Subcutaneous abdominal adipose tissue (tissue), 5 donors: ENCODE data around the gene MTA1.
A peak's percentile ranks its signal among the peaks of the same experiment; 100 is the strongest.

Experiments
- H3K27ac ChIP-seq: one replicate; pipeline ENCODE4 v1.7.0; 2013; ENCODE audit warnings: low read depth, mild to moderate bottlenecking, inconsistent platforms, low read length, moderate library complexity
- H3K27me3 ChIP-seq, 5 donors: one replicate each; pipeline ENCODE4 v1.7.0; 2013; ENCODE audit warnings: low read length in 5 of 5, inconsistent platforms in 1 of 5; ENCODE audit not compliant: control insufficient read depth in 5 of 5, insufficient read depth in 4 of 5
- H3K36me3 ChIP-seq, 5 donors: one replicate each; pipeline ENCODE4 v1.7.0; 2013; ENCODE audit warnings: low read length in 5 of 5; ENCODE audit not compliant: control insufficient read depth in 5 of 5, insufficient read depth in 5 of 5
- H3K4me1 ChIP-seq, 5 donors: one replicate each; pipeline ENCODE4 v1.7.0; 2013; ENCODE audit warnings: low read length in 5 of 5, mild to moderate bottlenecking in 3 of 5, moderate library complexity in 1 of 5; ENCODE audit not compliant: control insufficient read depth in 5 of 5, insufficient read depth in 5 of 5
- H3K4me3 ChIP-seq, 5 donors: one replicate each; pipeline ENCODE4 v1.7.0; 2013; ENCODE audit warnings: low read length in 5 of 5, low read depth in 1 of 5
- H3K9ac ChIP-seq, 5 donors: one replicate each; pipeline ENCODE4 v1.7.0; 2013; ENCODE audit warnings: low read length in 5 of 5, mild to moderate bottlenecking in 4 of 5, moderate library complexity in 3 of 5
- H3K9me3 ChIP-seq, 5 donors: one replicate each; pipeline ENCODE4 v1.7.0; 2013; ENCODE audit warnings: low read length in 5 of 5; ENCODE audit not compliant: control insufficient read depth in 5 of 5
- donor health status: healthy.
- donor health status: healthy.
- donor health status: healthy.
- donor health status: healthy.
- donor health status: healthy.

Gene MTA1

GRCh38 chr14:105444859-105445258 lies 25.2 kb downstream of the MTA1 start:
- no peak overlapping the region for H3K4me3 ChIP-seq

DNA sequence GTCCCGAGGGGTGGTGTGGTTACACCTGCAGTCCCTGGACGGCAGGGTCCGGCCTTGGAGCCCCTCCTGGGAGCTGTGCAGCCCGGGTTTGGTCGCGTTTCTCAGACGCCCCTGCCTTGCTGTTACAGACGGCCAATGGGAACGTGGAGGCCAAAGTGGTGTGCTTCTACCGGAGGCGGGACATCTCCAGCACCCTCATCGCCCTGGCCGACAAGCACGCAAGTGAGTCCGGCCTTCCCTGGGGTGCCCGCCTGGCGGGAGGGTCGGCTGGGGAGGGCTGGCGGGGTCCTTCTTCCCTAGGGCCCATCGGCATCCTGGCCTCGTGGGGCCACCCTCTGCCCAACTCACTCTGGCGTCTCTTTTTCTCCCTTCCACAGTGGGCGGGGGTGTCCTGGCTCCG lies 25.7 kb downstream of the MTA1 start:
- Histone ChIP-seq H3K9me3 (no peaks in the 10 kb centered on the region), H3K27me3 (no peaks in the 10 kb centered on the region), H3K4me1 (peaks cover 0 to 19% (median 11%) of the 10 kb centered on the region in 5 donors), H3K36me3 (peaks cover 0 to 45% (median 18%) of the 10 kb centered on the region in 5 donors), H3K27ac (no peak overlapping the region), H3K4me3 (no peak overlapping the region), H3K9ac (no peak overlapping the region)

More at GRCh38 chr14:105444859-105445258, 25.2 kb downstream of the MTA1 start:
- peaks cover 0 to 21% (median 11%) of the 10 kb centered on the region in 5 donors for H3K4me1 ChIP-seq
- H3K36me3 ChIP-seq = peaks cover 0 to 45% (median 14%) of the 10 kb centered on the region in 5 donors
- no peak overlapping the region for H3K9ac ChIP-seq
- no peaks in the 10 kb centered on the region for H3K9me3 ChIP-seq
- H3K27me3 ChIP-seq = no peaks in the 10 kb centered on the region
- H3K27ac ChIP-seq = no peak overlapping the region

- Histone ChIP-seq H3K9ac (no peak overlapping the region), H3K4me3 (no peak overlapping the region), H3K4me1 (peaks cover 0 to 17% (median 11%) of the 10 kb centered on the region in 5 donors), H3K36me3 (peaks cover 0 to 46% (median 27%) of the 10 kb centered on the region in 5 donors), H3K9me3 (no peaks in the 10 kb centered on the region), H3K27me3 (no peaks in the 10 kb centered on the region), H3K27ac (no peak overlapping the region)
Measured at GRCh38 chr14:105445901-105446845, 26.5 kb downstream of the MTA1 start.

GRCh38 chr14:105446971-105447370 lies 27.3 kb downstream of the MTA1 start:
- Histone ChIP-seq H3K9ac (no peak overlapping the region), H3K9me3 (no peaks in the 10 kb centered on the region), H3K4me3 (no peak overlapping the region), H3K36me3 (peaks cover 0 to 51% (median 31%) of the 10 kb centered on the region in 5 donors), H3K27ac (no peak overlapping the region), H3K4me1 (peaks cover 0 to 17% (median 11%) of the 10 kb centered on the region in 5 donors), H3K27me3 (no peaks in the 10 kb centered on the region)

- no peaks in the 10 kb centered on the region for H3K27me3 ChIP-seq
- peaks cover 0 to 52% (median 30%) of the 10 kb centered on the region in 5 donors for H3K36me3 ChIP-seq
- peak overlapping the region in 3 of 5 donors; percentile 23 to 74 (median 30) for H3K9ac ChIP-seq
Measured at GRCh38 chr14:105447651-105448640, 28.3 kb downstream of the MTA1 start.

GRCh38 chr14:105448706-105449111 lies 29.1 kb downstream of the MTA1 start:
- H3K4me3 ChIP-seq = peak overlapping the region in 1 of 5 donors; percentile 30
- peaks cover 0 to 17% (median 11%) of the 10 kb centered on the region in 5 donors for H3K4me1 ChIP-seq
- H3K27me3 ChIP-seq = no peaks in the 10 kb centered on the region
- no peak overlapping the region for H3K27ac ChIP-seq
- no peaks in the 10 kb centered on the region for H3K9me3 ChIP-seq
- peak overlapping the region in 2 of 5 donors; percentile 30 to 74 for H3K9ac ChIP-seq
- peaks cover 0 to 57% (median 32%) of the 10 kb centered on the region in 5 donors for H3K36me3 ChIP-seq

More at GRCh38 chr14:105447651-105448640, 28.3 kb downstream of the MTA1 start:
- Histone ChIP-seq H3K4me1 (peaks cover 0 to 17% (median 11%) of the 10 kb centered on the region in 5 donors), H3K27ac (no peak overlapping the region), H3K4me3 (no peak overlapping the region), H3K9me3 (no peaks in the 10 kb centered on the region)

DNA sequence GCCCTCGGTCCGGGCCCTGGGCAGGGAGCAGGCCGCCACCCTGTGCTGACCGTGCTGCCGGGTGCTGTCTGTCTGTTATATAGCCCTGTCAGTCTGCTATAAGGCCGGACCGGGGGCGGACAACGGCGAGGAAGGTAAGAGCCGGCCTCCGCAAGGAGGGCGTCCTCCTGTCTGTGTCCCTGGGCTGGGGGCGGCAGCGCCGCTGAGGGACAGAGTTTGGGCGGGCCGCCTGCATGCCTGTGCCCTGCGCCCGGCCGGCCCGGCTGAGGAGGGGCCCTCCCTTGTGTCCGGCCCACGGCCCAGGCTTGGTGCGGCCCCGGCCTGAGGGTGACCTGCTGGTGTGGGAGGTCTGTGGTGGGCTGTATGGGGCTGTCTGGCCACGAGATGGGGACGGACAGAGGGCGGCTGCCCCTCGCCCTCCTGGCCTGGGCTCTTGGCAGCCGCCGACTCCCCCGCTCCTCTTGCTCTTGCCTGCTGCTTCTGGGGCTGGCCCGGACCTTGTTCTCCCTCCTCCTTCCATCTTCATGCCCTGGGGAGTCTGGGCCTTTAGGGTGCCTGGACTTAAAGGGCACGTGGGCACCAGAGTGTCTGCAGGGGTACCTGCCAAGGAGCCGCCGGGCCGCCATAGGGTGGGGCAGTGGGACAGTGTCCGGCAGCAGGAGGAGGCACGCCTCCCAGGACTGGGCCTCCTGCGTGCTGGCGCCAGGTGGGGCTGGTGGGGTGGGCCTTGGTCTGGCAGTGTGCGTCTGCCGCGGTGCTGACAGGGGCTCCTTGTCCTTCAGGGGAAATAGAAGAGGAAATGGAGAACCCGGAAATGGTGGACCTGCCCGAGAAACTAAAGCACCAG lies 29.9 kb downstream of the MTA1 start:
- H3K27me3 ChIP-seq = no peaks in the 10 kb centered on the region
- no peak overlapping the region for H3K27ac ChIP-seq
- no peaks in the 10 kb centered on the region for H3K9me3 ChIP-seq
- H3K4me1 ChIP-seq = peaks cover 0 to 17% (median 11%) of the 10 kb centered on the region in 5 donors
- H3K4me3 ChIP-seq = no peak overlapping the region
- H3K9ac ChIP-seq = no peak overlapping the region
- H3K36me3 ChIP-seq = peaks cover 0 to 65% (median 39%) of the 10 kb centered on the region in 5 donors

DNA sequence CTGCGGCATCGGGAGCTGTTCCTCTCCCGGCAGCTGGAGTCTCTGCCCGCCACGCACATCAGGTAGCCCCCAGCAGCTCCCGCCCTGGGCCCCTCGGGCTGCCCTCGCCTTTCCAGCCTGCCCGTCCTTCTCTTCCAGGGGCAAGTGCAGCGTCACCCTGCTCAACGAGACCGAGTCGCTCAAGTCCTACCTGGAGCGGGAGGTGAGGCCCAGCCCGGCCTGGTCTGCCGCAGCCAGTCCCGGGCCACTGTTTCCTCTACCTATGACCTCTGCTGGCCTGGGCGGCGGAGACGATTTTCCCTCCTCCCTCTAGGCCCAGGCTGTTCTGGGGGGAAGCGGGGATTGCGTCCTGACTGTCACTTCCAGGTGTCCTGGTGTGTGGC lies 30.5 kb downstream of the MTA1 start:
- Histone ChIP-seq H3K4me1 (peaks cover 0 to 17% (median 11%) of the 10 kb centered on the region in 5 donors), H3K27me3 (no peaks in the 10 kb centered on the region), H3K36me3 (peaks cover 0 to 71% (median 42%) of the 10 kb centered on the region in 5 donors)

More for the DNA sequence above, 30.5 kb downstream of the MTA1 start:
- no peak overlapping the region for H3K9ac ChIP-seq
- no peak overlapping the region for H3K4me3 ChIP-seq
- no peaks in the 10 kb centered on the region for H3K9me3 ChIP-seq
- no peak overlapping the region for H3K27ac ChIP-seq
